Neural progenitor cell (in vitro differentiated cells): ENCODE data around the gene RAB15. TPM values are rescaled to one million over a fixed set of nuclear protein-coding genes. Genes with fewer than 3 reads are reported as not detected.
A peak's percentile ranks its signal among the peaks of the same experiment; 100 is the strongest.
"Not testable (repeated sequence)": the region's sequence is repeated elsewhere in the genome, so short reads cannot be mapped to it uniquely, and the experiment has no call there.

Experiments used
- DNase-seq: peaks from one replicate; pipeline ENCODE4 v3.0.0-alpha.2; 2016; ENCODE audit warnings: low spot score
- H2AFZ ChIP-seq: fragments of 200-600 bp; sonication (generic); replicated peaks from 2 replicates; pipeline ENCODE4 v1.6.1; 2016; ENCODE audit warnings: antibody characterized with exemption
- H3F3A ChIP-seq: fragments of 200-600 bp; sonication (generic); 2 replicates; pipeline ENCODE4 v1.6.1; 2016; ENCODE audit warnings: antibody characterized with exemption, low read depth
- H3K27ac ChIP-seq: fragments of 200-600 bp; sonication (generic); 2 replicates; pipeline ENCODE4 v1.5.1; 2016; ENCODE audit warnings: mild to moderate bottlenecking
- H3K27me3 ChIP-seq: fragments of 200-600 bp; sonication (generic); 2 replicates; pipeline ENCODE4 v1.6.1; 2016; ENCODE audit warnings: mild to moderate bottlenecking, moderate library complexity
- H3K36me3 ChIP-seq: fragments of 200-600 bp; sonication (generic); 2 replicates; pipeline ENCODE4 v1.5.1; 2016
- H3K4me1 ChIP-seq: fragments of 200-600 bp; sonication (generic); 2 replicates; pipeline ENCODE4 v1.6.1; 2016; ENCODE audit warnings: mixed run types
- H3K4me2 ChIP-seq: fragments of 200-600 bp; sonication (generic); 2 replicates; pipeline ENCODE4 v1.6.1; 2016
- H3K4me3 ChIP-seq: fragments of 200-600 bp; sonication (generic); 2 replicates; pipeline ENCODE4 v1.5.1; 2016
- H3K79me2 ChIP-seq: fragments of 200-600 bp; sonication (generic); 2 replicates; pipeline ENCODE4 v1.6.1; 2016; ENCODE audit warnings: low read depth
- H3K9ac ChIP-seq: fragments of 200-600 bp; sonication (generic); 2 replicates; pipeline ENCODE4 v1.6.1; 2016
- H3K9me3 ChIP-seq: fragments of 200-600 bp; sonication (generic); 2 replicates; pipeline ENCODE4 v1.5.1; 2016; ENCODE audit warnings: low read depth
- H4K20me1 ChIP-seq: fragments of 200-600 bp; sonication (generic); 2 replicates; pipeline ENCODE4 v1.6.1; 2016; ENCODE audit warnings: low read depth
- H3K27ac Mint-ChIP-seq: 3 replicates; pipeline ENCODE4 v1.8.0; 2021; ENCODE audit warnings: mixed read lengths
- H3K27me3 Mint-ChIP-seq: 2 replicates; pipeline ENCODE4 v1.8.0; 2022; ENCODE audit warnings: low read depth, mild to moderate bottlenecking, inconsistent platforms, moderate library complexity, mixed read lengths; ENCODE audit not compliant: insufficient read depth
- H3K36me3 Mint-ChIP-seq: 3 replicates; pipeline ENCODE4 v1.8.0; 2021; ENCODE audit warnings: mixed read lengths
- H3K4me1 Mint-ChIP-seq: 3 replicates; pipeline ENCODE4 v1.8.0; 2021; ENCODE audit warnings: mixed read lengths
- H3K4me3 Mint-ChIP-seq: 3 replicates; pipeline ENCODE4 v1.8.0; 2021; ENCODE audit warnings: mild to moderate bottlenecking, moderate library complexity, mixed read lengths
- H3K9me3 Mint-ChIP-seq: 3 replicates; pipeline ENCODE4 v1.8.0; 2020; ENCODE audit warnings: mixed read lengths
- CTCF ChIP-seq: fragments of 200-600 bp; sonication (generic); IDR thresholded peaks from 2 replicates; pipeline ENCODE4 v1.5.1; 2017; ENCODE audit warnings: antibody characterized with exemption, mild to moderate bottlenecking
- EZH2 ChIP-seq: fragments of 200-600 bp; sonication (generic); IDR thresholded peaks from 2 replicates; pipeline ENCODE4 v1.6.1; 2017; ENCODE audit warnings: antibody characterized with exemption, mild to moderate bottlenecking, moderate library complexity
- EZH2phosphoT487 ChIP-seq: fragments of 200-600 bp; sonication (generic); IDR thresholded peaks from 2 replicates; pipeline ENCODE4 v1.6.1; 2017; ENCODE audit warnings: antibody characterized with exemption
- total RNA-seq: library from RNA; depleted of rRNA; stranded (reverse); fragments of >200 nt; gene quantifications from 2 replicates; pipeline ENCODE4 v1.2.3, GENCODE V29; 2015; ENCODE audit warnings: low replicate concordance

The RAB15 gene
- total RNA-seq, 1 donor from 2014 or later: 12.2 TPM

GRCh38 chr14:64914237-64915028, 57.7 kb downstream of the RAB15 start, which contains the start of gene CHURC1:
Gene CHURC1, plus strand, starts transcription at chr14:64914455. Its CDS starts 41 bp downstream, at chr14:64914496.
- H3K27me3 ChIP-seq: no peaks in the 10 kb centered on the region
- H3K4me2 ChIP-seq: peak within 1 kb of the TSS; percentile 92
- H3K36me3 Mint-ChIP-seq: peaks cover 1% of the 10 kb centered on the region
- H3K27ac ChIP-seq: peak within 1 kb of the TSS; percentile 65
- H3K27me3 Mint-ChIP-seq: peaks cover 2% of the 10 kb centered on the region
- H3K4me1 ChIP-seq: peaks cover 10% of the 10 kb centered on the region
- TF ChIP-seq CTCF: no peak
- peaks cover 12% of the 10 kb centered on the region for H4K20me1 ChIP-seq
- peak within 1 kb of the TSS; percentile 99 for H2AFZ ChIP-seq
- peak within 1 kb of the TSS; percentile 97 for H3K4me3 ChIP-seq
- H3K4me3 Mint-ChIP-seq: peak within 1 kb of the TSS; percentile 87
- H3K9me3 Mint-ChIP-seq: no peaks in the 10 kb centered on the region
- H3K9me3 ChIP-seq: no peaks in the 10 kb centered on the region
- H3K4me1 Mint-ChIP-seq: peaks cover 17% of the 10 kb centered on the region
- H3F3A ChIP-seq: peaks cover 8% of the 10 kb centered on the region
- H3K79me2 ChIP-seq: peaks cover 41% of the 10 kb centered on the region
- no peaks in the 10 kb centered on the region for H3K36me3 ChIP-seq
- H3K27ac Mint-ChIP-seq: peak within 1 kb of the TSS; percentile 88
- DNase-seq: peak; percentile 99
- peak within 1 kb of the TSS; percentile 92 for H3K9ac ChIP-seq

- not testable (repeated sequence) for DNase-seq, H3K36me3 Mint-ChIP-seq, H3K9me3 ChIP-seq, H3K9ac ChIP-seq, H3K4me1 ChIP-seq, H3K9me3 Mint-ChIP-seq, H3K36me3 ChIP-seq, H3K27me3 Mint-ChIP-seq, H3K27ac ChIP-seq, H3K4me3 ChIP-seq, H3K27me3 ChIP-seq, H3F3A ChIP-seq, H3K4me2 ChIP-seq
- H2AFZ ChIP-seq: peak overlapping the region; percentile 99
- peaks cover 31% of the 10 kb centered on the region for H3K79me2 ChIP-seq
- H4K20me1 ChIP-seq: peaks cover 12% of the 10 kb centered on the region
- H3K4me3 Mint-ChIP-seq: peak overlapping the region; percentile 87
- peak overlapping the region; percentile 78 for H3K27ac Mint-ChIP-seq
- H3K4me1 Mint-ChIP-seq: peaks cover 17% of the 10 kb centered on the region
Measured at GRCh38 chr14:64913477-64913876, 58.7 kb downstream of the RAB15 start.

GRCh38 chr14:64912261-64912660, 59.9 kb downstream of the RAB15 start:
- Histone ChIP-seq H2AFZ (no peak overlapping the region), H3F3A (peaks cover 8% of the 10 kb centered on the region), H3K4me3 (no peak overlapping the region), H3K4me2 (no peak overlapping the region), H3K79me2 (peaks cover 28% of the 10 kb centered on the region), H3K27me3 (no peaks in the 10 kb centered on the region), H3K36me3 (no peaks in the 10 kb centered on the region), H3K27ac (no peak overlapping the region), H4K20me1 (peaks cover 12% of the 10 kb centered on the region), H3K4me1 (peaks cover 10% of the 10 kb centered on the region), H3K9ac (no peak overlapping the region), H3K9me3 (no peaks in the 10 kb centered on the region)
- no peak overlapping the region for H3K4me3 Mint-ChIP-seq
- peaks cover 2% of the 10 kb centered on the region for H3K27me3 Mint-ChIP-seq
- TF ChIP-seq EZH2phosphoT487: no peak
- TF ChIP-seq CTCF: no peak
- no peak for TF ChIP-seq EZH2
- no peaks in the 10 kb centered on the region for H3K9me3 Mint-ChIP-seq
- DNase-seq: no peak
- H3K36me3 Mint-ChIP-seq: peaks cover 1% of the 10 kb centered on the region
- peaks cover 17% of the 10 kb centered on the region for H3K4me1 Mint-ChIP-seq
- no peak overlapping the region for H3K27ac Mint-ChIP-seq

GRCh38 chr14:64910847-64911495, 61.2 kb downstream of the RAB15 start:
- Histone ChIP-seq H3K27me3 (no peaks in the 10 kb centered on the region), H3F3A (peaks cover 8% of the 10 kb centered on the region), H3K4me2 (no peak overlapping the region), H3K9ac (no peak overlapping the region), H4K20me1 (peaks cover 12% of the 10 kb centered on the region), H3K4me3 (no peak overlapping the region), H2AFZ (no peak overlapping the region), H3K79me2 (peaks cover 17% of the 10 kb centered on the region), H3K4me1 (peaks cover 10% of the 10 kb centered on the region), H3K36me3 (no peaks in the 10 kb centered on the region), H3K27ac (no peak overlapping the region), H3K9me3 (no peaks in the 10 kb centered on the region)
- Mint-ChIP-seq H3K4me3 (no peak overlapping the region), H3K9me3 (no peaks in the 10 kb centered on the region), H3K27ac (no peak overlapping the region), H3K27me3 (peaks cover 2% of the 10 kb centered on the region), H3K4me1 (peaks cover 14% of the 10 kb centered on the region), H3K36me3 (no peaks in the 10 kb centered on the region)
- DNase-seq: peak; percentile 42
- peak; percentile 72 for TF ChIP-seq CTCF
- TF ChIP-seq EZH2phosphoT487: no peak
